ENCODE data around the gene INF2. TPM values are rescaled to one million over a fixed set of nuclear protein-coding genes. Genes with fewer than 3 reads are reported as not detected.

INF2 gene
- total RNA-seq, 1 experiment from 2014 or later = 58.3 TPM

- Histone ChIP-seq H3K9me3 (ENCODE audit: control insufficient read depth, low read depth, low read length) (no peaks in the 10 kb centered on the region), H3K27ac (ENCODE audit: insufficient read length, low read depth, low read length) (no peak overlapping the region), H3K14ac (ENCODE audit: insufficient read depth, low read length) (no peak overlapping the region), H3K27me3 (ENCODE audit: insufficient read depth, low read length) (no peaks in the 10 kb centered on the region), H2BK120ac (ENCODE audit: low read depth, low read length, poor library complexity, severe bottlenecking) (no peak overlapping the region), H3K4ac (ENCODE audit: low read depth, low read length) (no peak overlapping the region), H4K5ac (ENCODE audit: insufficient read length, low read depth, low read length) (no peak overlapping the region), H3K23me2 (ENCODE audit: insufficient read length, low read depth, low read length, poor library complexity, severe bottlenecking) (no peaks in the 10 kb centered on the region), H2AK5ac (ENCODE audit: insufficient read length, low read length) (no peak overlapping the region), H3K56ac (ENCODE audit: insufficient read length, low read depth, low read length) (no peak overlapping the region), H2BK5ac (ENCODE audit: insufficient read length, low read length) (no peak overlapping the region), H4K20me1 (ENCODE audit: control insufficient read depth, insufficient read depth, insufficient read length) (no peaks in the 10 kb centered on the region), H3T11ph (ENCODE audit: low read length) (no peak overlapping the region), H3K4me2 (ENCODE audit: insufficient read depth, insufficient read length, low read length) (no peak overlapping the region), H3K4me1 (ENCODE audit: insufficient read depth, low read length) (no peaks in the 10 kb centered on the region), H4K91ac (ENCODE audit: insufficient read length, low read depth, low read length) (no peak overlapping the region), H2AFZ (ENCODE audit: low read length) (no peak overlapping the region), H2BK15ac (ENCODE audit: low read depth, low read length) (no peak overlapping the region), H3K79me1 (ENCODE audit: insufficient read depth, low read depth, low read length, poor library complexity, severe bottlenecking) (no peaks in the 10 kb centered on the region), H3K23ac (ENCODE audit: insufficient read length, low read depth, low read length) (no peak overlapping the region), H3K9ac (ENCODE audit: extremely low read depth, insufficient read length, low read length) (no peak overlapping the region), H3K79me2 (ENCODE audit: insufficient read depth, low read length) (no peaks in the 10 kb centered on the region), H2BK12ac (ENCODE audit: insufficient read length, low read depth, low read length) (no peak overlapping the region), H4K8ac (replicated peaks; ENCODE audit: insufficient read length, low read depth, low read length) (no peak overlapping the region), H2BK20ac (ENCODE audit: low read depth, low read length, poor library complexity, severe bottlenecking) (no peak overlapping the region), H3K18ac (ENCODE audit: insufficient read length, low read depth, low read length) (no peak overlapping the region)
- Mint-ChIP-seq H3K27me3 (ENCODE audit: low read depth) (no peaks in the 10 kb centered on the region), H3K9me3 (no peaks in the 10 kb centered on the region), H3K27ac (peak overlapping the region in 2 of 3 experiments; percentile 14 to 80; a peak in 2 of 7 replicates), H3K4me3 (no peak overlapping the region), H3K4me1 (peaks cover 3 to 16% of the 10 kb centered on the region in 2 experiments), H3K36me3 (ENCODE audit: insufficient read depth in 1 of 3, low read depth in 3 of 3) (peaks cover 4 to 22% (median 21%) of the 10 kb centered on the region in 3 experiments; a peak in 6 of 7 replicates)
- TF ChIP-seq CTCF (conservative IDR thresholded peaks at IDR 0.05) = no peak
- WGBS (ENCODE audit: extremely low coverage, insufficient read length, low lambda C conversion rate) = no CpG with 5 or more reads among the region's 34 CpGs
- DNase-seq = no peak
Observed at GRCh38 chr14:104710071-104710735, 20.8 kb downstream of the INF2 start.

All from H9 (cell line).